OCI-LY7 (cell line): ENCODE results near the gene COL17A1. TPM values are rescaled to one million over a fixed set of nuclear protein-coding genes. Genes with fewer than 3 reads are reported as not detected.
A peak's percentile ranks its signal among the peaks of the same experiment; 100 is the strongest.

ENCODE experiments used
- BruUV-seq: library from RNA; stranded (reverse); fragments of 400-500 nt; replicated peaks from 2 replicates; lab custom pipeline; 2021; lab: Mats Ljungman, UMichigan
- CTCF ChIA-PET: fragments of 300-600 bp; sonication (Branson Sonifier 250); formaldehyde crosslinking; loops from one replicate; lab custom pipeline; 2022; ENCODE audit warnings: antibody characterized with exemption; ENCODE audit not compliant: unreplicated experiment; lab: Charles Lee
- POLR2A ChIA-PET: fragments of 300-600 bp; sonication (Branson Sonifier 250); formaldehyde crosslinking; loops from one replicate; lab custom pipeline; 2022; ENCODE audit warnings: antibody characterized with exemption; lab: Charles Lee
- DNase-seq: peaks from one replicate; pipeline ENCODE4 v3.0.0-alpha.2; 2015; ENCODE audit warnings: low spot score
- H2AFZ ChIP-seq: fragments of 200-600 bp; sonication (generic), shearing (Covaris generic); 2 replicates; pipeline ENCODE4 v1.6.1; 2014; ENCODE audit warnings: mild to moderate bottlenecking, antibody characterized with exemption, low read length, moderate library complexity
- H3K27ac ChIP-seq: fragments of 200-600 bp; sonication (generic); 2 replicates; pipeline ENCODE4 v1.5.1; 2014; ENCODE audit warnings: mixed run types, low read depth, mild to moderate bottlenecking, moderate library complexity, low read length, inconsistent platforms; ENCODE audit not compliant: poor library complexity, severe bottlenecking
- H3K36me3 ChIP-seq: fragments of 200-600 bp; sonication (generic); 2 replicates; pipeline ENCODE4 v1.6.1; 2014; ENCODE audit warnings: mild to moderate bottlenecking, antibody characterized with exemption, low read length, moderate library complexity, mixed read lengths; ENCODE audit not compliant: insufficient read depth
- H3K4me1 ChIP-seq: fragments of 200-600 bp; sonication (generic); 2 replicates; pipeline ENCODE4 v1.5.1; 2014; ENCODE audit warnings: mild to moderate bottlenecking, low read length; ENCODE audit not compliant: insufficient read depth, poor library complexity, severe bottlenecking
- H3K4me2 ChIP-seq: fragments of 200-600 bp; sonication (generic); 2 replicates; pipeline ENCODE4 v1.6.1; 2014; ENCODE audit warnings: mild to moderate bottlenecking, low read length
- H3K4me3 ChIP-seq: fragments of 200-600 bp; sonication (generic); 2 replicates; pipeline ENCODE4 v1.5.1; 2014; ENCODE audit warnings: mild to moderate bottlenecking, low read depth, low read length; ENCODE audit not compliant: poor library complexity, severe bottlenecking
- H3K79me2 ChIP-seq: fragments of 200-600 bp; sonication (generic); 2 replicates; pipeline ENCODE4 v1.6.1; 2016; ENCODE audit warnings: low read depth, mild to moderate bottlenecking, low read length, moderate library complexity, mixed read lengths; ENCODE audit not compliant: insufficient read depth
- H3K9me2 ChIP-seq: fragments of 200-600 bp; sonication (generic); 2 replicates; pipeline ENCODE4 v1.6.1; 2016; ENCODE audit warnings: mild to moderate bottlenecking, low read length, mixed read lengths; ENCODE audit not compliant: insufficient read depth
- H3K9me3 ChIP-seq: fragments of 200-600 bp; sonication (generic); 2 replicates; pipeline ENCODE4 v1.6.1; 2014; ENCODE audit warnings: mild to moderate bottlenecking, mixed run types, low read length, mixed read lengths
- H4K20me1 ChIP-seq: fragments of 200-600 bp; sonication (generic); 2 replicates; pipeline ENCODE4 v1.6.1; 2014; ENCODE audit warnings: mild to moderate bottlenecking, antibody characterized with exemption, low read length, moderate library complexity, mixed read lengths; ENCODE audit not compliant: insufficient read depth
- EZH2phosphoT487 ChIP-seq: fragments of 200-600 bp; sonication (generic); IDR thresholded peaks from 2 replicates; pipeline ENCODE4 v1.6.1; 2018; ENCODE audit warnings: low read depth, borderline replicate concordance, mild to moderate bottlenecking, mixed run types, antibody characterized with exemption, low read length, moderate library complexity, mixed read lengths
- intact Hi-C: fragments of 100-400 bp; cut with micrococcal nuclease; formaldehyde crosslinking; loops from one replicate; pipeline ENCODE4 v1.10.0; 2022; ENCODE audit not compliant: unreplicated experiment
- total RNA-seq, 2 experiments: library from RNA; depleted of rRNA in 1 of 2; stranded (reverse); fragments of >200 nt in 1 of 2; shearing (Covaris generic) in 1 of 2; gene quantifications; 2 replicates each; pipeline ENCODE4 v1.2.3, GENCODE V29; 2014 to 2022
- TF ChIP-seq, protein P1 (sequence below): fragments of 200-600 bp; sonication (generic); conservative IDR thresholded peaks from 2 replicates; pipeline ENCODE4 v1.5.1; 2014; ENCODE audit warnings: mild to moderate bottlenecking, antibody characterized with exemption, low read length, moderate library complexity, mixed read lengths

Gene COL17A1
- total RNA-seq, 2 experiments from 2014 or later: 0.17 TPM; not detected in 1

DNA sequence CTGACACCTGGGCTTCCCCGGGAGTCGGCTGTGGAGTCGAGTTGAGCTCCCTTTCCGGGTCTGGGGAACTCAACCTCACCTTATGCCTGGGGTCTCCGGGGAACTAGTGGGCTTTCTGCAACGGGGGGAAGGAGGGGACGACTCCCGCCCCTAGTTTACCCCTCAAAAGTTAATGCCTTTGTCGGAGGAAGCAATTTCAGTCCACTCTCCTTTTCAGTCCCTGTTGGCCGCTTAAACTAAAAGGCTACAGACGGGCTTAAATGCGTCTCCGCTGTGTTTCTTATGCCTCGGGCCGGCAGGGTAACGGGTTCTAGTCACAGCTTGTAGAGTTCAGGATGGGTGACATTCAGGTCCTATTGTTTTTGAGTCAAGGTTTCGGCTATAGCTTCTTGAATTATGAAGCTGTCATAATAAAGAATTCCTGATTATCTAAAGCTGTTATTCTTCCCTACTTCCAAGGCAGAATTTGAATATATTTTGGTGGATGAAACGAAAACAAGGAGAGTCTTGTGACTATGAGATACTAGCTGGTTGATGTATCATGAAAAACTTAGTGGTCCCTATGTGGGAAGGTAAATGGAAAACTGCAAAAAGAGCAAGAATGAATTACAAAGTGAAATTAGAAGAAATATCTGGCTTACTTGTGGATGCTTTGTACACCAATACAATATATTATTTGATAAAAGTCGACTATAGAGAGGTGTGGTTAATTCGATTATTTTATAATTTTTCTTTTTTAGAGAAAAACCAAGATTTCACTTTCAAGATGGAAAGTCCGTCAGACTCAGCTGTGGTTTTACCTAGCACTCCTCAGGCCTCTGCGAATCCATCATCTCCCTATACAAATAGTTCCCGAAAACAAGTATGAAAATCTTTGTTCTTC, 36.8 kb upstream of the COL17A1 start:
- CTCF ChIA-PET: interaction anchor here (0.8 to 1.0 kb wide), 3 partner anchors 44 to 169 kb away, joined by 3 to 4 read pairs (median 3); no protein-coding TSS in a partner anchor
- H3K9me2 ChIP-seq: no peaks in the 10 kb centered on the region
- peak overlapping the region; percentile 80 for H3K4me2 ChIP-seq
- H3K36me3 ChIP-seq: peaks cover 7% of the 10 kb centered on the region
- TSS peak; percentile 87 for BruUV-seq
- H3K9me3 ChIP-seq: no peaks in the 10 kb centered on the region
- POLR2A ChIA-PET: interaction anchor here (0.9 to 2.6 kb wide), 19 partner anchors 9 to 732 kb away, joined by 3 to 13 read pairs (median 4); partner anchors contain the start of genes GSTO2 and STN1
- TF ChIP-seq, protein P1, sequence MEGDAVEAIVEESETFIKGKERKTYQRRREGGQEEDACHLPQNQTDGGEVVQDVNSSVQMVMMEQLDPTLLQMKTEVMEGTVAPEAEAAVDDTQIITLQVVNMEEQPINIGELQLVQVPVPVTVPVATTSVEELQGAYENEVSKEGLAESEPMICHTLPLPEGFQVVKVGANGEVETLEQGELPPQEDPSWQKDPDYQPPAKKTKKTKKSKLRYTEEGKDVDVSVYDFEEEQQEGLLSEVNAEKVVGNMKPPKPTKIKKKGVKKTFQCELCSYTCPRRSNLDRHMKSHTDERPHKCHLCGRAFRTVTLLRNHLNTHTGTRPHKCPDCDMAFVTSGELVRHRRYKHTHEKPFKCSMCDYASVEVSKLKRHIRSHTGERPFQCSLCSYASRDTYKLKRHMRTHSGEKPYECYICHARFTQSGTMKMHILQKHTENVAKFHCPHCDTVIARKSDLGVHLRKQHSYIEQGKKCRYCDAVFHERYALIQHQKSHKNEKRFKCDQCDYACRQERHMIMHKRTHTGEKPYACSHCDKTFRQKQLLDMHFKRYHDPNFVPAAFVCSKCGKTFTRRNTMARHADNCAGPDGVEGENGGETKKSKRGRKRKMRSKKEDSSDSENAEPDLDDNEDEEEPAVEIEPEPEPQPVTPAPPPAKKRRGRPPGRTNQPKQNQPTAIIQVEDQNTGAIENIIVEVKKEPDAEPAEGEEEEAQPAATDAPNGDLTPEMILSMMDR: no peak
- no peak for TF ChIP-seq EZH2phosphoT487
- intact Hi-C loops: loop anchor here (2.0 to 5.0 kb wide), 5 partner anchors 140 to 410 kb away; partner anchors contain the start of genes CFAP58, GSTO2 and ITPRIP
- H3K4me3 ChIP-seq: peak overlapping the region; percentile 74
- H4K20me1 ChIP-seq: no peaks in the 10 kb centered on the region
- peaks cover 31% of the 10 kb centered on the region for H3K4me1 ChIP-seq
- H3K27ac ChIP-seq: peak overlapping the region; percentile 67
- DNase-seq: peak; percentile 59
- H3K79me2 ChIP-seq: peaks cover 10% of the 10 kb centered on the region; the same call in 1 of the 2 replicates
- H2AFZ ChIP-seq: peak overlapping the region; percentile 27

DNA sequence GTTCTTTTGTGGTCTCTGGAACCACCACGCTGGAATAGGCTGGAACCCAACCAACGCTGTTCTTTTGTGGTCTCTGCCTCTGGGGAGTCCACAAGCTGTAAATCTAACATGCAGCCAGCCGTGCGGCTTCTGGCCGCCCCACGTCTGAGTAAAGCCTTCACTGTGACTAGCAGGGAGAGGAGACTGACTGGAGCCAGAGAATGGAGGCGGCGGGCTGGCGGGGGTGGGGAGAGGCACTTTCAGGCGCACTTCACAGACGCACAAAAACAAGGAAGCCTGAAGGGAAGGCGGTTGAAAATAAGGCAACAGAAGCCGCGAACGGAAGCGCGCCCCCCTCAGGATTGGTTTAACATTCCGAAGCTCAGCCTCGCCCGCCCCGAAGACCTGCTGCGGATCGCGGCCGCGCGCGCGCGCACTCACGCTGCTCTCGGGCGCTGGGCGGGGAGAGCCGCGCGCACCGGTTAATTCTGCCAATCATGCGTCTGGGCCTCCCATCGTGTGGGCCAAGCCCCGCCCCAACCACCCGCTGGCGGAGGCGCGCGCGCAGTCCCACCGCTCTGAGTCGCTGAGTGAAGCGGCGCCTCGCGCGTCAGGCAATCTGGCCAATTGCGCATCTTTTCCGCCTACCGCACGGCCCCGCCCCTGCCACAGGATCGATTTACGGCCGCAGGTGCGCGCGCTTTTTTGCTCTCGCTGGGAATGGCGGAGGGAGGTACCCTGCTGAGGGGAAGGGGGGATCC, 36.0 kb upstream of the COL17A1 start, which contains the start of gene SFR1:
SFR1 (plus strand) TSS at position 687 of the 740 bp plus-strand sequence; CDS start at position 700, 13 bp downstream.
- BruUV-seq: no TSS peak
- Histone ChIP-seq H3K36me3 (peaks cover 7% of the 10 kb centered on the region), H3K27ac (peak within 1 kb of the TSS; percentile 82), H3K9me3 (no peaks in the 10 kb centered on the region), H3K4me2 (peak within 1 kb of the TSS; percentile 89), H4K20me1 (no peaks in the 10 kb centered on the region), H3K79me2 (peaks cover 10% of the 10 kb centered on the region; the same call in 1 of the 2 replicates), H3K4me1 (peaks cover 31% of the 10 kb centered on the region), H3K9me2 (no peaks in the 10 kb centered on the region), H3K4me3 (peak within 1 kb of the TSS; percentile 74), H2AFZ (peak within 1 kb of the TSS; percentile 91)
- DNase-seq: peak; percentile 99
- ChIA-PET POLR2A (interaction anchor here (0.9 to 2.6 kb wide), 21 partner anchors 9 to 731 kb away, joined by 3 to 13 read pairs (median 4); partner anchors contain the start of genes GSTO2 and STN1), CTCF (interaction anchor here (0.8 to 1.0 kb wide), 2 partner anchors 44 to 170 kb away, joined by 3 read pairs; no protein-coding TSS in a partner anchor)
- intact Hi-C loops: loop anchor here (1.0 to 5.0 kb wide), 8 partner anchors 139 to 409 kb away; partner anchors contain the start of genes CFAP58, GSTO2, ITPRIP and SLK
- TF ChIP-seq EZH2phosphoT487: no peak
- TF ChIP-seq, protein P1: peak; percentile 75
